Adipose tissue (tissue), 3 donors: Measurements from ENCODE around the gene SCN4B. TPM values are rescaled to one million over a fixed set of nuclear protein-coding genes. Genes with fewer than 3 reads are reported as not detected.

Experiments used
- H3K27ac ChIP-seq: one replicate; pipeline ENCODE4 v1.5.1; 2013; ENCODE audit warnings: low read depth, low read length
- WGBS, 3 donors: extraction: QIAGEN DNeasy Blood & Tissue Kit; methylation state at CpG; one replicate each; pipeline ENCODE4 v1.1.7; 2013; 5-methylcytosine and 5-hydroxymethylcytosine counted together
- polyA plus RNA-seq, 3 donors: library from polyadenylated mRNA; stranded (reverse); fragments of 200-250 nt; gene quantifications; one replicate each; pipeline ENCODE4 v1.2.3, GENCODE V29; 2013
- donor health status: healthy with polysubstance abuse.
- donor health status: Bipolar disorder and iron deficiency.
- donor health status: healthy.

Gene SCN4B
- polyA plus RNA-seq, 3 donors, result 1.0 to 4.0 (median 3.5) TPM

- no peak overlapping the region for H3K27ac ChIP-seq
- WGBS, 3 donors, result 46 to 79% (median 73%) methylated on average over 2 of the region's 2 CpGs
Measured at GRCh38 chr11:118142081-118142480, 10.5 kb downstream of the SCN4B start.

- WGBS, 3 donors, result 22 to 55% (median 33%) methylated on average over 1 of the region's 1 CpG
- no peak overlapping the region for H3K27ac ChIP-seq
Measured at GRCh38 chr11:118139578-118139977, 13.0 kb downstream of the SCN4B start.

GRCh38 chr11:118138839-118139420 lies 13.7 kb downstream of the SCN4B start:
- WGBS, 3 donors, result 51 to 61% (median 59%) methylated on average over 10 of the region's 10 CpGs
- H3K27ac ChIP-seq, result no peak overlapping the region

- 66 to 71% (median 69%) methylated on average over 10 of the region's 10 CpGs for WGBS, 3 donors
- no peak overlapping the region for H3K27ac ChIP-seq
Measured at GRCh38 chr11:118136801-118137200, 15.8 kb downstream of the SCN4B start.

GRCh38 chr11:118136341-118136740 lies 16.3 kb downstream of the SCN4B start:
- 84 to 88% (median 85%) methylated on average over 2 of the region's 2 CpGs for WGBS, 3 donors
- no peak overlapping the region for H3K27ac ChIP-seq

- 79 to 95% (median 86%) methylated on average over 4 to 5 of the region's 5 CpGs for WGBS, 3 donors
Measured at GRCh38 chr11:118135796-118136165, 16.8 kb downstream of the SCN4B start.

GRCh38 chr11:118135051-118135795 lies 17.4 kb downstream of the SCN4B start:
- WGBS, 3 donors, result 80 to 84% (median 82%) methylated on average over 7 of the region's 7 CpGs

More at GRCh38 chr11:118135796-118136165, 16.8 kb downstream of the SCN4B start:
- H3K27ac ChIP-seq, result no peak overlapping the region

GRCh38 chr11:118133816-118134215 lies 18.8 kb downstream of the SCN4B start:
- 93 to 95% (median 93%) methylated on average over 10 of the region's 10 CpGs for WGBS, 3 donors

More at GRCh38 chr11:118135051-118135795, 17.4 kb downstream of the SCN4B start:
- no peak overlapping the region for H3K27ac ChIP-seq

GRCh38 chr11:118132385-118133151 lies 20.1 kb downstream of the SCN4B start:
- 60 to 85% (median 85%) methylated on average over 15 of the region's 15 CpGs for WGBS, 3 donors

More at GRCh38 chr11:118133816-118134215, 18.8 kb downstream of the SCN4B start:
- H3K27ac ChIP-seq, result no peak overlapping the region

GRCh38 chr11:118129471-118130172 lies 23.0 kb downstream of the SCN4B start:
- WGBS, 3 donors, result 55 to 79% (median 58%) methylated on average over 6 of the region's 6 CpGs

More at GRCh38 chr11:118132385-118133151, 20.1 kb downstream of the SCN4B start:
- no peak overlapping the region for H3K27ac ChIP-seq

GRCh38 chr11:118128721-118129470 lies 23.7 kb downstream of the SCN4B start:
- no peak overlapping the region for H3K27ac ChIP-seq
- WGBS, 3 donors, result 54 to 66% (median 59%) methylated on average over 11 of the region's 11 CpGs

More at GRCh38 chr11:118129471-118130172, 23.0 kb downstream of the SCN4B start:
- H3K27ac ChIP-seq, result no peak overlapping the region

GRCh38 chr11:118128310-118128709 lies 24.3 kb downstream of the SCN4B start:
- WGBS, 3 donors, result 50 to 53% (median 50%) methylated on average over 4 of the region's 4 CpGs
- H3K27ac ChIP-seq, result no peak overlapping the region

GRCh38 chr11:118126082-118126838 lies 26.4 kb downstream of the SCN4B start:
- WGBS, 3 donors, result 81 to 89% (median 87%) methylated on average over 7 of the region's 7 CpGs
- H3K27ac ChIP-seq, result no peak overlapping the region

- WGBS, 3 donors, result 72 to 79% (median 78%) methylated on average over 8 of the region's 8 CpGs
- no peak overlapping the region for H3K27ac ChIP-seq
Measured at GRCh38 chr11:118124929-118125535, 27.6 kb downstream of the SCN4B start.

GRCh38 chr11:118120793-118121192 lies 31.8 kb downstream of the SCN4B start:
- 94 to 100% (median 95%) methylated on average over 1 of the region's 1 CpG for WGBS, 3 donors
- H3K27ac ChIP-seq, result no peak overlapping the region

- 73 to 77% (median 75%) methylated on average over 9 of the region's 9 CpGs for WGBS, 3 donors
- H3K27ac ChIP-seq, result no peak overlapping the region
Measured at GRCh38 chr11:118117790-118118601, 34.6 kb downstream of the SCN4B start.
